C1 segment of cervical spinal cord (tissue), 14 donors: ENCODE results near the gene PGC.
"Not testable (repeated sequence)": the region's sequence is repeated elsewhere in the genome, so short reads cannot be mapped to it uniquely, and the experiment has no call there.

Source experiments
- DNase-seq, 14 donors: peaks; one replicate each; lab custom pipeline; 2025; lab: John Stamatoyannopoulos, UW

PGC gene

DNA sequence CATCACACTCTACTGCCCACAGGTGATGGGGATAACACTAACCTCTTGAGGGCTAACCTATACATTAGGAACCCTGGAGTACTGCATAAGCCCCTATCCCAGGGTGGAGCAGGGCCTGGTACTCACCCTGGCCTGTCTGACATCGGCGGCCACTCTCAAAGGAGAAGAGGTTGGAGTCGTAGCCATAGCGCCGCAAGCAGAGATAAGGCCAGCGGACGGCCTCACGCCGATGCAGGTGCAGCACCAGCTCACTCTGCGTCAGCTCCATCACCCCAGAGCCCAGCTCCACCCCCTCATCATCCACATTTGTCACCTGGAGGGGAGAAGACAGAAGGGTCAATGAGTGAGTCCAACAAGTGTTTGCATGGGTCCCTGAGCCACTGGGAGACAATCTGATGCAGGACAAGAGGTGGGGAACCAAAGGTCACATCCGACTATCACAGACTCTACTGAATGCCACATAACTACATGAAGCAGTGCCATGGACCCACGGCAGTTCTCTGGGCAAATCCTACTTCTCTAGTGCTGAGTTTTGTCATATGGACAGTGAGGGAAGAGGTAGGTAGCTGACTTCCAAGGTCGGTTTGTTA, 28.2 kb upstream of the PGC start:
- DNase-seq: no peak

DNA sequence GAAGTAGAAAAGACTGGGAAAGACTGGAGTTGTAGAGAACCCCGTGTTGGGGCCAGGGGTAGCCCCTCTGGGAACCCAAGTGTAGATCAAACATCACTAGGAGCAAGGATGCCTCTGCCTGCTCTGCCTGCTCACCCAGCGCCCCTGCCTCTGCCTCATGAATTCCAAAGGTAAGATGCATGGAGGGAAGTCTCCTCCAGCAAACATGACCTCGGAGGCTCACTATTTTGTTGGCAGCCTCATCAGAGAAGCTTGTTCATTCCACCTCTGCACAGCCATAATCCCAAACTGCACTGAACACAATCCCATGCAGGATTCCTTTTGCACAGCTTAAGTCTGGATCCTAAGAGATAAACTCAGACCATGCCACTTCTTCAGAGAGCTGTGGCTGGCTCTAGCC, 27.6 kb upstream of the PGC start:
- no peak for DNase-seq

DNA sequence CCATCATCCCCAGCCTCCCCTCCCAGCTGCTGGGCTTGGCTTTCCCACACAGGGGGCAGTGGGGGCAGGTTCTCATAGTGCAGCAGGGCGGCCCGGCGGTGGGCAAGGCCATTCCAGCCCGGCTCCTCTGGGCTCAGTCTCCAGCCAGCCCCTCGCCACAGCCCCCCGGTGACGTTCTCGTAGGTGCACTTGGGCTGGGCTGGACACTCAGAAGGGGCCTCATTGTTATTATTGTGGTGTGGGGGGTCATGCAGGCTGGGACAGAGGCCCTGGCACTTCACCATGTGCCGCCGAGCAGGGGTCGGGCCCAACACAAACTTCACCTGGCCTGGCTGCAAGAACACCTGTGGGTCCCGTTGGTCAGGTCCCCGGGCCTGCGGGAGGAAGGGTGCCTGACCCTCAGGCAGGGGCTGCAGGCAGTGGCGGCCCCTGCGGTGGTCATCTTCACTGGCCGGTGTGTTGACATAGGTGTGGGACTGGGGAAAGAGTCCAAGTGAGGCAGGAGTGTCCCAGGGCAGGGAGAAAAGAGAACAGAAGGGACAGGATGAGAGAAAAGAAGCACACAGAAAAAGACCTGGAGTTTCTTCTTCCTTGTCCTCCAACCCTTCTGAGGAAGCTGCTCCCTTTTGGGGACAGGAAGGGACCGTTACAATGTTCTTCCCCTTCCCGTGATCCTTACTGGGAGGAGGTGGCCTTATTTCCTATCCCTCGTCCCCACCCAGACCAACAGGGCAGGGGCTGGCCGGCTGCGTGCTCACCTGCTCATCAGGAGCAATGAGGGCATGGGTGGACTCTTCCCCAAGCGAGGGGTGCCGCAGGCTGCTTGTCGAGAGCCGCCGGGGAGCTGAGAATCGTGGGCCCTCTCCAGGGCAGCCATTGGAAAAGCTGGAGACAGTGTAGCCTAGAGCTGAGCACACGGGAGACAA, 24.1 kb upstream of the PGC start:
- DNase-seq: no peak

DNA sequence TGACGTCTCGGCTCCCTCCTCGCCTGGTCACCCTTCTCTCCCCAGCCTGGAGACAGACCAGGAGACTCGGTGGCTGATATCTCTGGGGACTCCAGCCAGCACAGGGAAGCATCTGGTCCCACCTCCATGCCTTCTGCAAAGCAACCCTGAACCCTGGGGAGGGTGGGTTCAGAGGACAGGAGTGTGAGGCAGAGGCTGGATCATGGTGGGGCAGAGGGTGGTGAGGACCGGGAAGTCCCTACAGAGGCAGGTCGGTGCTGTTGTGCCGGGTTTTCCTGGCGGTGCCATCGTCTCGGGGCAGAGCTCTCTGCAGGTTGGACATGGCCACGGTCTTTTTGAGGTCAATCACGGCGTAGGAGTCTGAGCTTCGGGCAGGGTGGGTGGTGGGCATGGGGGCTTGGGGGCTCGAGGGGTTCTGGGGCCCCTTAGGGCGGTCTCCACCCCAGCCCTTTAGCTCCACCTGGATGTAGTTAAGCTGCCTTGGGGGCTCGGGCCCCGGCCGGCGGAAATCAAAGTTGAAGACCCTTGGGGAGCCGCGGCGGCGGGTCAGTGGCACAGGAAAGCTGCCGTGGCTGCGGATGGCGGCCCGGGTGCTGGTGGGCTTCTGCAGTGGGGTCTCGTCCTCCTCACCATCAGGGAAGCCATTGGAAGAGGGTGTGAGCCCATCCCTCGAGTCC, 23.3 kb upstream of the PGC start:
- no peak for DNase-seq

DNA sequence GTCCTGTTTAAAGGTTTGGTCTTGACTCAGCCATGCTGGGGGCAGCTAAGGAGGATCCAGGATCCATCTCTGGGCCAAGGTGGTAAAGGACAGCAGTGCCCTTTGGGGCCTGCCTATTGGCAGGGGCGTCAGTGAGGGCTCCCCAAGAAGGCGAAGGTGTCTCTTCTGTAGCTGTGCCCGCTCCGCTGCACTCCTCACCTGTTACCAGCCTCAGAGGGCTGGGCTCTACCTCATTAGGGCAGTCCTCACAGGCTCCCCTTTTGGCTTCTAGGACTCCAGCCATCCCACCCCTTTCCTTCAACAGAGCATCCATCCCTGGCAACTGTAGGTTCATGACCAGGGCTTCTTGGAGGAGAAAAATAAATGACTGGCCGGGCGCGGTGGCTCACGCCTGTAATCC, 22.2 kb upstream of the PGC start:
- DNase-seq: no peak

DNA sequence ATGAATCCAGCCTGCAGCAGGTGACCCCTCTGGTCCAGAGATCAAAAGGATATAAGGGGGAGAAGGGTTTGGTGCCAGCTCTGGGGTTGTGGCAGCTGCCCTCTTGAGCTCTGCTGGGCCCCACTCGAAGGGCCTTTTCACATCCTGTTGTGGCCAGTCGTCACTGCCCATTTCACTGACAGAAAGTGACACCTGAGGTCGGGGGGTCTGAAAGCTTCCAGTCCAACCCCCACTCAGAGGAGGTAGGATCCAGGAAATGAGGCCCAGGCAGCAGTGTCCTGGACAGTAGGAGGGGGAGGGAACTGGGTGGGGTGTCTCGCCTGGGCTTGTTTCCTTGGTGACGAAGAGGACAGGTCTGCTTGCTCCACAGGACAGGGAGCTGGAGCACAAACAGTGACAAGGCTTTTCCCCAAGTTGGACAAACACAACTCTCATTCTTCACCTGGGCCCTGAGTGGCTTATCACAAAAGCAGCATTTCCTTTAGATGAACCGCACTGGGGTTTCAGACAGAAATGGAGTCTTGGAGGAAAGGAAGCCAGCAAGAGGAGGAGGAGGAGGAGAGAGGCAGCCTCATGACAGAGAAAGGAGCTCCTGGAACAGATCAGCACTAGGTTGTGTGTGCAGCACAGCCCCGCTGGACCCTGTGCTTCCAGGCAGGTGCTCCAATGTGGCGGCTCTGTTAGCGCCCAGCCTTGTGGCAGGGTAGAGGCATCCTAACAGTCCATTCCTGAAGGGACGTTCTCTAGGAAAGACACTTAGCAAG, 21.5 kb upstream of the PGC start:
- no peak for DNase-seq

DNA sequence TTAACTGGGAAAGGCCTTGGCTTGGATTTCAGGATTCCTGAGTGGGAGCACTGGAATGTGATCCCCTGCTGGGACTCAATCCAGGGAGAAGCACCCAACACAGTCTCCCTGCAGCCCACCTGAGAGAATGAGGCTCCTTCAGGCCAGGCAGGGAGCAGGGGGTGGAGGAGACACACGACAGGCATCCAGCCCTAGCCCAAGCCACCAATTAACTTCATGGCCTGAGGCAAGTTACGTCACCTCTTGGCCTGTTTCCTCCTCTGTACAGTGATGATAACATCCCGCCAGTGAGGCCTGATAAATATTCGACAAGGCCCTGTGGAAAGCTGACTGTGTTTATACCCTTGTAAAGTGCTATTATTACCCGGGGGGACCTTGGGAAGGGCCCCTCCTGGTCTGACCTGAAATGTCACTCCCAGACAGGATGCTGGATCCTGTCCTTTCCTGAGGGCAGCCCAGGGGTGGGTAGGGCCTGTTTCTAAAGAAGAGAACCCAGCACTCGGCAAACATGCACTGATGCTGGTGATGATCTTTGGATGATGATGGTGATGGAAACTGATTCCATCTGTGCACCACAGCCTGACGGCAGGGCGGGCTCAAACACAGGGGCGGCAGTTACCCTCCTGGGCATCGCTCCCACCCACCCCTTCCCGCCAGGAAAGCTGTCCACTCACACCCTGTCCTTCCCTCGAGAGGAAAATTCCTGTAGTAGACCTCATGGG, 20.1 kb upstream of the PGC start:
- DNase-seq: no peak

DNA sequence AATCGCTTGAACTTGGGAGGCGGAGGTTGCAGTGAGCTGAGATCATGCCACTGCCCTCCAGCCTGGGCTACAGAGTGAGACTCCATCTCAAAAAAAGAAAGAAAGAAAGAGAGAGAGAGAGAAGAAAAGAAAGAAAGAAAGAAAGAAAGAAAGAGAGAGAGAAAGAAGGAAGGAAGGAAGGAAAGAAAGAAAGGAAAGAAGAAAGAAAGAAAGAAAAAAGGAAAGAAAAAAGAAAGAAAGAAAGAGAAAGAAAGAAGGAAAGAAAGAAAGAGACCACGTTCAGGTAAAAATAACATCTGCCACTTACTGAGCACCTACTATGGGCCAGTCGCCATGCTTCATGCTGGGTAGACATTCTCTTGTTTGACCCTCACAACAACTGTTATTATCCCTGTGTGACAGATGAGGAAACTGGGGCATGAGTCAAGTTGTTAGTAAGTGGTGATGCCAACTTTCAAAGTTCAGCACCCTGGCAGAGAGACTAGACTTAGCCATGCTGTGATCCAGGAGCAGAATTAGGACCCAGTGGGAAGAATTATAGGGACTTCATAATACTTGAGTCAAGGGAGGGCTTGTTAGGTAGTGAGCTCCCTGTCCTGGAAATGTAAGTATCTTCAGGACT, 19.0 kb upstream of the PGC start:
- DNase-seq: not testable (repeated sequence)

DNA sequence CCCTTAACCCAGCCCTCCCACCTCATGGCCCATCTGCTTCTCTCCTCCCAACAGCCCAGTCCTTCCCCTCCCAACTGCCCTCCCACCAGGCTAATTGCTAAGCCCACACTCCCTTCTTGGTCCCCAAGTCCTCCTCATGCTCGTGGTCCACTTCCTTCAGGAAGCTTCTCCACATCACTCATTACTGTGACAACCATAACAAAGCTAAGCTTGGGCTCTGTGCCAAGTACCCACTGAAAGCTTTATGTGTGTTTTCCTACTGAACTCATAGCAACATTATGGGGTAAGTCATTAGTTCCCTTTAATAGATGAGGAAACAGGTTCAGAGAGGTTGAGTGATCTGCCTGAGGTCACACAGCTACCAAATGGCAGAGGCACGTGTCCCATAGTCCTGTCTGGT, 16.3 kb upstream of the PGC start:
- DNase-seq: no peak

DNA sequence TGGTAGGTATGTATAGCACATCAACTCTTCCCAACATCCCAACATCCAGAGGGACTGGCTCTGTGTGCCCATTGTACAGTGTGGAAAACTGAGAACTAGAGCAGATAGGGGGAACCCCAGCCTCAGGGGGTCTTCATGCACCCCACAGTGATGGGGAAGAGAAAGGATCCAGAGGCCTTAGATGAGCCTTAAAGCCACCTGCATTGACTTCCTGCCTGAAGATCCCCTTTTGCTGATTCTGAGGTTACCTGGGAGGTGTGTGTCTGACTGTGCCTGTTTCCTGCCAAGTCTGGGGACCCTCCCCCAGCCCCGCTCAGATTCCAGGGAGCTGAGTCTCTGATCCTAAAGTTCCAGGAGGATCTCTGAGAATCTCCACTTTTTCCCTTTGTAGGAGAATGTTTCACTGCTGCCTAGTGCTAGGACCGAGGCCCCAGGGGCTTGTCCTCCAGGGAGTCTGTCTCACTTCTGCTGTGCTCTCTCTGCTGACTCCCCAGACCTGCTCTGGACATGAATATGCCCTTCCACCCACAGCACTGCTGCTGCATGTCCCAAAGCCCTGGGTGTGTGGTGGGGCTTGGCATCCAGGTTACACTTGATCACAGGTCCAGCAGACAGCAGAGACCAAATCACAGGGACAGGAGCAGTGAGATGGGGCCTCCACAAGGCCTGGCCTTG, 12.8 kb upstream of the PGC start:
- no peak for DNase-seq

DNA sequence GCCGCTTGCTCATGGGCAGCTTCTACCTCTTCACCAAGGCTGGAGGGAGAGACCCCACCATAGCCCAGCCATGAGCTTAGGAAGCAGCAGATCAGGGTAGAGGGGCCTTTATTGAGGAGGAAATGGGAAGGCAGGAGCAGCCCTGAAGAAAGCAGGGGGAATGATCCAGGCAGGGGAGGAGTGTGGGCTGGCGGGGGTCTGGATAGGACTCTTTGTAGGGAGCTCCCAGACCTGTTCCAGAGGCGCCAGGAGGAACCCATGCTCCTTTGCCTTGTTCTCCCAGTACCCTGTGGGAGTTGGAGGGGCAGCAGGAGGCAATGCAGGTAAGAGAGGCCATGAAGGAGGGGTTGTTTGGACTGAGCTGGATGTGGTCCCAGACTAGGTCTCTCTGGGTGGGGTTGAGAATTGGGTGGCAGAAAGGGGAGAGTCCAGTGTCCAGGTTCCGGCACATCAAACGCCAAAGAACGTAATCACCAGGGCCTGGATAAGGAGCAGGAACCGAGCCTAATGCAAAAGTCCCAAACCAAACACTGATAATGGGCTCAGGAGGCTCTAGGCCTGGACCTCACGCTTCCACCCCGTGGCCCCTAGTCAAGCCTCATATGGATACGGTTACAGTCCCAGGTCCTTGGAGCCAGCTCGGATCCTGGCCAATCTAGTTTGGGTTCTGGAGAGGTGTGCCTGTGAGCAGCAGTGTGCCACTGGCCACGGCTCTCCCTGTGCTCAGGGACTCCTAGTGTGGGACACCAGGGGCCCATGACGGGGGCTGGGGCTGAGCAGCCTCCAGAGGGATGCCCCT, 12.1 kb upstream of the PGC start:
- no peak for DNase-seq

DNA sequence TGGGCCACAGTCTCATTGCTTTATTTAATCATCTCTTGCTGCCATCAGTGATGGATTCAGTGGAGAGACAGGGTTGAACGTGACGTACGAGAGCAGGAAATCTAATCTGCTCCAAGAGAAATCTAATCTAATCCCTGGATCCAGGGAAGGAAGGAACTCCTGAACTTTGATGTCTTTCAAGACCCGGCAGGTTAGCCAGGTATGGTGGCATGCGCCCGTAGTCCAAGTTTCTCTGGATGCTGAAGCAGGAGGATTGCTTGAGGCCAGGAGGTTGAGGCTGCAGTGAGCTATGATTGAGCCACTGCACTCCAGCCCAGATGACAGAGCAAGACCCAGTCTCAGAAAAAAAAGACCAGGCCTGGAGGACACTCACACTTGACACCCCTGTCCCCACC, 11.4 kb upstream of the PGC start:
- no peak for DNase-seq

DNA sequence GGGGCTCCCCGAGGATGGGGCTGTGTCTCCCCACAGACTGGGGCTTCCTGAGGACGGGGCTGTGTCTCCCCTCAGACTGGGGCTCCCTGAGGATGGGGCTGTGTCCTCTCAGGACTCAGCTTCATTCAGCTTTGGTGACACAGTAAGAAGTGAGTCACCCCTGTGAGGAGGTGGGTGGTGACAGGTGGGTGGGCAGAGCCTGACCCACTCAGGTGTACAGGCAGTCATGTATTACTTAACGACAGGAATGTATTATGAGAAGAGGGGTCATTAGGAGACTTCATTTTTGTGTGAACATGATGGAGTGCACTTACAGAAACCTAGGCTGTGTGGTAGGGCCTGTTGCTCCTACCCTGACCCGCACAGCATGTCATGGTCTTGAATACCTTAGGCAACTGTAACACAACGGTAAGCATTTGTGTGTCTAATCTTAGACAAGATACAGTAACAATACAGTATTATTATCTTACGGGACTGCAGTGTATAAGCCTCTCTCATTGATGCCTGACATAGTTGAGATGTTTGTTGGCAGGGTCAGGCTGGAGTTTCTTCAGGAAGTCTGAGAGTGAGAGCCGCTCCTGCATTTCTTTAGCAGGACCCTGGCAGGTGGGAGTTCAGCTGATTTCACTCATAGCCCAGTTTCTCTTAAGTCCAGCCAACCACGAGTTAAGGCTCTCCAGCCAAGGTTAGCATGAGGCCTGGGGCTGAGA, 10.9 kb upstream of the PGC start:
- DNase-seq: no peak

DNA sequence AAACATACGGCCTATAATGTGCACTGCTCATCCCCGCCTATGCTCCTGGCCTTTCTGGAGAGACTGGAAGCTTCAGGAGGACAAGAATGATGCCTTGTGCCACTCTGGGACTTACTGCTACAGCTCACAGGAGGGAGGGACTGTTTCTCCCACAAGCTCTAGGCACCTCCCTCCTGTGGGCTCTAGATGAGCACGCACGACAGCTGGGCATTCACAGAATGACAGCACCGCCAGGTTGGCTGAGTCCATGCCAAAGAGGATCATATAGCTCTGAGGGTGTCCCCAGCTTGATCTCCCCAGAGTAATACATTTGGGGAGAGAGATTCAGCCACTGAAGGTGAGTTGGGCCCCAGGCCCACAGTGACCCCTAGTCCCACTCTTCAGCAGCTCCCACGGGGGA, 10.1 kb upstream of the PGC start:
- DNase-seq: no peak

DNA sequence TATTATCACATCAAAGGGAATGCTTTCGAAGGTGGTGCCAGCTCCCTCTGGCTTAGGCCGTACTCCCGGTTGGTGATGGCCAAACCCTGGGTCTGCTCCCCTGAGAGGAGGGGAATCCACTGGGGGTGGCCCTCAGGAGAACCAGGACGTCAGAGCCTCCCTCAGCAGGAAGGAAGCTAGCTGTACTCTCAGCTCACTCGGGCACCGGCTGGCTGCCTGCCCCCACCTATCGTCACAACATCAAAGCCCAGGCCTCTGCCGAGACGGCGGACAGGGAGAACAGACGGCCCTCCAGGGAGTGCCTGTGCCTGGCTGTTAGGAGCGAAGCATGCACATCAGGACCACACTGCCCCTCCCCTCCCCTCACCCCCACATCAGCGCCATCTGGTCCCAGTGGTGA, 9.2 kb upstream of the PGC start:
- no peak for DNase-seq

DNA sequence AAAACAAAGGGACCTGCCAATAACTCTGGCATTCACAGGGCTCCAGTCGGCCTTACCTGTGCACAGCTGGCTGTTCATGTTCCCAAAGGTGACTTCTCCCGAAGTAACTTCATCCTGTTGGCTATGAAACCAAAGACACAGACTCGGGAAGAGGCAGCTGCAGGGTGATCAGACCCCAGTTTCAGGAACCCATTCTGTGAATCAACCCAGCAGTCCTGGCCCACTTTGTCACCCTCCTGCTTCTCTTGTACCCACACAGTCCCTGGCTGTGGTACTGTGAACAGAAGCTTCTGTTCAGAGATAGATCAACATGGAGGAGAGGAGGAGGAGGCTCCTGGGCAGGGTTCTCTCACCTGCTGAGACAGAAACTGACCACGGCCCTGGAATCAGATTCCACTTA, 8.7 kb upstream of the PGC start:
- DNase-seq: no peak

DNA sequence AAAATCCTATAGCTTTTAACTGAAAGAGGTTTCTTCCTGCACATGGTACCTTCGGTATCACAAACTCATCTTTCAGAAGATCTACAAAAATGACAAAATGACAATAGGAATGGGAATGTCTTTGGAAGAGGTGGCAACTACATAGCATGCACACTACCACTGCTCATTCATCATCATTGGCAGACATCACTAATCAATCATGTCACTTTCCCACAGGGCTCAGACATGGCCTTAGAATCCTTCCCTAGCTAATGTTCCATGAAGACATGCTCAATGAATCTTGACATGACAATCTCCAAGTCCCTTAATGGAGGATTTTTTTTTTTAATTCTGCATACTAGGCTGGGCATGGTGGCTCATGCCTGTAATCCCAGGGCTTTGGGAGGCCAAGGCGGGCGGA, 3.2 kb upstream of the PGC start:
- DNase-seq: no peak

DNA sequence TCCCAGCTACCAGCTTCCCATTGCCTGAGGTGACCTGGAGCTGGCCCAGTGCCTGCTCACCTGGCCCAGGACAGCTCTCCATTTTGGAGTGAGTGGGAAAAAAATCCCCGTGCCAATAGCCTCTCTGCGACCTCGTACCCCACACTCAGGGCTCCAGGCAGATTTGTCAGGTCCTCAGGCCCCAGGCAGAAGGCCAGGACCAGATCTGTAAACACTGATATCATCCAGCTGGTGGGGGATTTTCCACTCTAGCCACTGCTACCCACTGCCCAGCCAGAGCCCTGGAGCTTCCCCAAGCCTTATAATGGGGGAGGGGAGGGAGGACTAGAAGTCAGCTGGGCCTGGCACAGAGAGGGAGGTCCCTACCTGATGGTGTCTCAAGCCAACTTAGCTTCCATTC, 1.3 kb upstream of the PGC start:
- DNase-seq: no peak

DNA sequence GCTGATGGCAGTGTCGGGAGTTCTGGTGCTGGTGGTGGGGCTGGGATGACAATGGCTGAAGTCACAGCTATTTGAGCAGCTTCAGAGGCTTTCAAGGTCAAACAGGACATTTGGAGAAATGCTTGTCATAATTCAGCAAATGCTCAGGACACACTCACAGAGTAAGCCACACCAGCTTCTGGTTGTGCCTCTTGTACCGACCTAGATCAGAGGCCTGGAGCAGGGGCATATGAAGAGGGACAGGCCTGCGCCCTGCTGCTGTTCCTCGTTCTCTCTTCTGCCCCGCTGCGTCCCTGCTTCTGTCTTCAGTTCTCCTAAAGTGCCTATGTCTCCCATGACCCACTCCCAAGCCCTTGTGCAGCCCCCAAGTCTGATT, 893 bp upstream of the PGC start:
- DNase-seq: no peak
